Sigmoid colon (tissue), 7 donors: ENCODE data around the gene FMOD. TPM values are rescaled to one million over a fixed set of nuclear protein-coding genes. Genes with fewer than 3 reads are reported as not detected.

Experiments
- DNase-seq: peaks from one replicate; pipeline ENCODE4 v3.0.0-alpha.2; 2019
- H3K27ac ChIP-seq, 4 donors: fragments of 200-600 bp; sonication (generic); one replicate each; pipeline ENCODE4 v1.5.1; 2016 to 2019; ENCODE audit warnings: mild to moderate bottlenecking in 1 of 4
- H3K27me3 ChIP-seq, 3 donors: fragments of 200-600 bp; sonication (generic); one replicate each; pipeline ENCODE4 v1.5.1; 2019; ENCODE audit warnings: mild to moderate bottlenecking in 1 of 3
- H3K36me3 ChIP-seq, 4 donors: fragments of 200-600 bp; sonication (generic); one replicate each; pipeline ENCODE4 v1.5.1; 2016 to 2019
- H3K4me1 ChIP-seq, 4 donors: fragments of 200-600 bp; sonication (generic); one replicate each; pipeline ENCODE4 v1.5.1; 2017 to 2019
- H3K4me3 ChIP-seq, 4 donors: fragments of 200-600 bp; sonication (generic); one replicate each; pipeline ENCODE4 v1.5.1; 2017 to 2019; ENCODE audit warnings: mild to moderate bottlenecking in 2 of 4, moderate library complexity in 1 of 4
- H3K9me3 ChIP-seq, 4 donors: fragments of 200-600 bp in 3 of 4; sonication (generic) in 3 of 4; one replicate each; pipeline versions ENCODE4 v1.5.1 to v1.6.1; 2013 to 2019
- EP300 ChIP-seq, 4 donors: sonication (generic); formaldehyde crosslinking; IDR thresholded peaks; one replicate each; pipeline ENCODE4 v1.6.1; 2017; ENCODE audit warnings: antibody characterized with exemption in 4 of 4
- POLR2A ChIP-seq, 2 donors: fragments of 450-650 bp; IDR thresholded peaks; one replicate each; pipeline ENCODE4 v1.6.1; 2016; ENCODE audit warnings: antibody characterized with exemption in 2 of 2, mild to moderate bottlenecking in 2 of 2, moderate library complexity in 2 of 2
- POLR2AphosphoS5 ChIP-seq, 4 donors: sonication (generic); formaldehyde crosslinking; IDR thresholded peaks; one replicate each; pipeline ENCODE4 v1.6.1; 2017; ENCODE audit warnings: antibody characterized with exemption in 4 of 4
- WGBS, 2 donors: extraction: QIAGEN DNeasy Blood & Tissue Kit; methylation state at CpG; one replicate each; pipeline ENCODE4 v1.1.7; 2013; 5-methylcytosine and 5-hydroxymethylcytosine counted together
- intact Hi-C: fragments of 100-400 bp; cut with DNase I; formaldehyde crosslinking; loops from one replicate; pipeline ENCODE4 v1.15.1; 2023
- polyA plus RNA-seq, 3 donors: library from polyadenylated mRNA; stranded (reverse); fragments of 200-250 nt; gene quantifications; one replicate each; pipeline ENCODE4 v1.2.3, GENCODE V29; 2013
- total RNA-seq, 4 donors: library from RNA; depleted of rRNA; stranded (reverse); fragments of >200 nt; gene quantifications; one replicate each; pipeline ENCODE4 v1.1.0, GENCODE V29; 2016
- TF ChIP-seq, protein P1 (sequence below), 4 experiments: fragments of 450-650 bp in 3 of 4; fragments of 200-600 bp in 1 of 4; IDR thresholded peaks; one replicate each; pipeline ENCODE4 v1.5.1; 2016 to 2019; ENCODE audit warnings: antibody characterized with exemption in 4 of 4, mild to moderate bottlenecking in 3 of 4, moderate library complexity in 2 of 4
- donor health status: healthy with polysubstance abuse.
- donor health status: Bipolar disorder and iron deficiency.
- donor health status: healthy.

Gene FMOD
- total and polyA plus RNA-seq, 7 donors = 9.5 to 64.5 (median 32.9) TPM

DNA sequence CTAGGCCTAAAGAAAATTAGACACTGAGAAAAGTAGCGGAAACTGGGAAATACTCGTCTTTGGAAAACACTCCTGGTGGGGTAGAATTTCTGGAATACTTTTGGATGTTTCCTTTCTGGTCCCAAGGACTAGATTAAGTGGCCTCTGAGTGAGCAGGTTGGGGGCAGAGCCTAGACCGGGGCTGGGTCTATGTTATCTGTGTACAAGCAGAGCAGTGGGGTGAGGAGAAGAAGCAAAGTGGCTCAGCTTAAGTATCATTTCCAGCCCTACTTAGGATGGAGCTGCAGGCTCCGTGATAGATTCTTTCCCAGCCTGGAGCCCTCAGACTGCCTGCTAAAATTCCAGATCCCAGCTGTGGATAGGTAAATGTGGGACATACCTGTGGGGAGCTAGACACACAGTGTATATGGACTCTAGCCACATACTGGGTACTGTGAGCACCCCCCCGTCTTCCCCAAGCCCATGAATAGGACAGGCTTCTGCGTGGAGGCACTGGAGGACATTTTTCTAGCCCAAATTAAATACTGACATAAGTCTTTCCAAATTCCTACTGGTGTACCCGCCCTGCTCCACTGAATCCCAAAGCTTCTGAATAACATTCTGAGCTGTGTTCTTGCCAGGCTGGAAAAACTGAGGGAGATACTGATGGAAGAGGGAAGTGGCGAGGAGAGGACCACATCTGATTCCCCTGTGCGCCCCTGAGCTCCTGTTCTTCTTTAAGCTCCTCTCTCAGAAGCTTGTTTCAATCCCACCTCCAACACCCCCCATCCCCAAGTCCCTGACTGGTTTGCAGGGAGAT lies 6.8 kb downstream of the FMOD start:
- Histone ChIP-seq H3K36me3 (no peaks in the 10 kb centered on the region), H3K4me1 (peaks cover 0 to 19% (median 11%) of the 10 kb centered on the region in 4 donors), H3K4me3 (no peak overlapping the region), H3K9me3 (no peaks in the 10 kb centered on the region), H3K27ac (peak overlapping the region in 2 of 4 donors; percentile 19 to 23), H3K27me3 (no peaks in the 10 kb centered on the region)
- TF ChIP-seq, protein P1, sequence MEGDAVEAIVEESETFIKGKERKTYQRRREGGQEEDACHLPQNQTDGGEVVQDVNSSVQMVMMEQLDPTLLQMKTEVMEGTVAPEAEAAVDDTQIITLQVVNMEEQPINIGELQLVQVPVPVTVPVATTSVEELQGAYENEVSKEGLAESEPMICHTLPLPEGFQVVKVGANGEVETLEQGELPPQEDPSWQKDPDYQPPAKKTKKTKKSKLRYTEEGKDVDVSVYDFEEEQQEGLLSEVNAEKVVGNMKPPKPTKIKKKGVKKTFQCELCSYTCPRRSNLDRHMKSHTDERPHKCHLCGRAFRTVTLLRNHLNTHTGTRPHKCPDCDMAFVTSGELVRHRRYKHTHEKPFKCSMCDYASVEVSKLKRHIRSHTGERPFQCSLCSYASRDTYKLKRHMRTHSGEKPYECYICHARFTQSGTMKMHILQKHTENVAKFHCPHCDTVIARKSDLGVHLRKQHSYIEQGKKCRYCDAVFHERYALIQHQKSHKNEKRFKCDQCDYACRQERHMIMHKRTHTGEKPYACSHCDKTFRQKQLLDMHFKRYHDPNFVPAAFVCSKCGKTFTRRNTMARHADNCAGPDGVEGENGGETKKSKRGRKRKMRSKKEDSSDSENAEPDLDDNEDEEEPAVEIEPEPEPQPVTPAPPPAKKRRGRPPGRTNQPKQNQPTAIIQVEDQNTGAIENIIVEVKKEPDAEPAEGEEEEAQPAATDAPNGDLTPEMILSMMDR (IDR thresholded peaks at IDR 0.05) = no peak
- TF ChIP-seq POLR2AphosphoS5 (IDR thresholded peaks at IDR 0.05) (no peak), EP300 (IDR thresholded peaks at IDR 0.05) (no peak), POLR2A (IDR thresholded peaks at IDR 0.05) (no peak)
- DNase-seq = peak; percentile 41
- intact Hi-C loops = loop anchor here (10.0 kb wide), 1 partner anchor 361 kb away; no protein-coding TSS in a partner anchor
- WGBS, 2 donors = 88 to 89% methylated on average over 9 of the region's 9 CpGs

DNA sequence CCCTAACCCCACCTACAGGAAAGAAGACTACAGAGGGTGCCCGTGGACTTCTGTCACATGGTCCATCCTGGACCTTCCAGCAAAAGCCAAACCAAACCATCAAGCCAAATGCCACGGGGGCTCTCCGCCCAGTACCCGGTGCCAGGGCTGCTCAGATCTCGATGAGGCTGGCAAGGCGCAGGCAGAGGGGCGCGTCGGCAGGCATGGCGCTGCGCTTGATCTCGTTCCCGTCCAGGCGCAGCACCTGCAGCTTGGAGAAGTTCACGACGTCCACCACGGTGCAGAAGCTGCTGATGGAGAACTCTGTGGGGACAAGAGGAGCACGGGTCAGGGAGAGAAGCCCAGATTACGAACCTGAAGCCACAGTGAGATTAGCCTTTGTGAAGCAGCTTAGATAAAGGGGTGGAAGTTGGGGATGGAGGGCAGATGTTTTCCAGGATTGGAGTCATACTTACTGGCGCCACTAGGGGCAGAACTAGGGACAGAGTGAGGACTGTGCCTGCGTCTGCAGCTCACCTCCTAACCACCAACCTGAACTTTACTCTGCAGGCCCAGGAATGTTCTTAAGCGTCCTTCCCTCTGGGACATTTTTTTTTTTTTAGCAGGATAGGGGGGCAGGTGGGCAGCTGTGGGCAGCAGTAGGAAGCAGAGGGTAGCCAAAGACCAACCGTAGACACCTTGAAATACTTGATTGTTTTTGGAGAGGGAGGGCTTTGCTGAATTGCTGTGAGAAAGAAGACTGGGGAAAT lies 8.6 kb downstream of the FMOD start:
- peaks cover 0 to 19% (median 11%) of the 10 kb centered on the region in 4 donors for H3K4me1 ChIP-seq
- DNase-seq = peak; percentile 77
- intact Hi-C loops = loop anchor here (10.0 kb wide), 1 partner anchor 362 kb away; no protein-coding TSS in a partner anchor

DNA sequence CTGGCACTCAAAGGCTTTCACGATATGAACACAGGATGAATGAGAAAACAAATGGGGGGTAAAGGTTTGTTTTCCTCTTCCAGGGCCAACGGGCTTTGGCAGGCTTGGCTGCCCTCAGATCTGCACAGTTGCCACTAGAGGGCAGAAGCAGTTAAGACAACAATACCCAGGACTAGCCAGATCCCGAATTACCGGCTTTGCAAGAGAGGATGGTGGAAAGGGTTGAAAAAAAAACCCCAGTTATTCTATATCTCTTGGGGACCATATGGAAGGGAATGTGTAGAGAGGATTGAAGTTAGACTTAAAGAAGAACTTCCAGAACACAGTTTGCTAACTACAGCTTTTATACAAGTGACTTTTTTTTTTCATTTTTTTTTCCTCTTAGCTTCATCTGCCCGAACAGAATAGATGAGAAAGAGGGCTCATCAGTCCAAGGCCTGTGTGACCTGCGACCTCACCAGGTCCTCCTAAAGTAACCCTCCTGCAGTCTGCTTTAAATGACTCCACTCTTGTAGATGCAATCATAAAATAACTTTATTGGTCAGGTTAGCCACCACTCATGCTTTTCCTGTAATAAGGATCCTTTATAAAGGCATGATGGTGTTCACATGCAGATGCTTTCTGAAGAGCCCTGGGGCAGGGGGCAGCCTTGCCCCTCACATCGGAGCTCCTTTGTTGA lies 10.7 kb downstream of the FMOD start:
- no peak for TF ChIP-seq EP300 (IDR thresholded peaks at IDR 0.05)
- TF ChIP-seq, protein P1 (IDR thresholded peaks at IDR 0.05) = peak; percentile 82 to 90 (median 86)
- no peak for TF ChIP-seq POLR2A (IDR thresholded peaks at IDR 0.05)
- peak in 3 of 4 donors; percentile 11 to 50 (median 40) for TF ChIP-seq POLR2AphosphoS5 (IDR thresholded peaks at IDR 0.05)
- peak; percentile 89 for DNase-seq
- Histone ChIP-seq H3K27me3 (no peaks in the 10 kb centered on the region), H3K36me3 (no peaks in the 10 kb centered on the region), H3K27ac (no peak overlapping the region), H3K4me3 (no peak overlapping the region), H3K4me1 (peaks cover 0 to 15% (median 7%) of the 10 kb centered on the region in 4 donors), H3K9me3 (no peaks in the 10 kb centered on the region)
- intact Hi-C loops = loop anchor here (1.0 to 10.0 kb wide), 3 partner anchors 101 to 365 kb away; no protein-coding TSS in a partner anchor
- WGBS, 2 donors = 13 to 21% methylated on average over 7 of the region's 7 CpGs

More for the DNA sequence above, 8.6 kb downstream of the FMOD start:
- no peak overlapping the region for H3K27ac ChIP-seq
- H3K27me3 ChIP-seq = no peaks in the 10 kb centered on the region
- TF ChIP-seq, protein P1 (IDR thresholded peaks at IDR 0.05) = peak; percentile 58 to 78 (median 69)
- TF ChIP-seq POLR2AphosphoS5 (IDR thresholded peaks at IDR 0.05) (no peak), EP300 (IDR thresholded peaks at IDR 0.05) (no peak), POLR2A (IDR thresholded peaks at IDR 0.05) (no peak)
- H3K36me3 ChIP-seq = no peaks in the 10 kb centered on the region
- H3K9me3 ChIP-seq = no peaks in the 10 kb centered on the region
- no peak overlapping the region for H3K4me3 ChIP-seq
- 48 to 57% methylated on average over 23 of the region's 23 CpGs for WGBS, 2 donors

DNA sequence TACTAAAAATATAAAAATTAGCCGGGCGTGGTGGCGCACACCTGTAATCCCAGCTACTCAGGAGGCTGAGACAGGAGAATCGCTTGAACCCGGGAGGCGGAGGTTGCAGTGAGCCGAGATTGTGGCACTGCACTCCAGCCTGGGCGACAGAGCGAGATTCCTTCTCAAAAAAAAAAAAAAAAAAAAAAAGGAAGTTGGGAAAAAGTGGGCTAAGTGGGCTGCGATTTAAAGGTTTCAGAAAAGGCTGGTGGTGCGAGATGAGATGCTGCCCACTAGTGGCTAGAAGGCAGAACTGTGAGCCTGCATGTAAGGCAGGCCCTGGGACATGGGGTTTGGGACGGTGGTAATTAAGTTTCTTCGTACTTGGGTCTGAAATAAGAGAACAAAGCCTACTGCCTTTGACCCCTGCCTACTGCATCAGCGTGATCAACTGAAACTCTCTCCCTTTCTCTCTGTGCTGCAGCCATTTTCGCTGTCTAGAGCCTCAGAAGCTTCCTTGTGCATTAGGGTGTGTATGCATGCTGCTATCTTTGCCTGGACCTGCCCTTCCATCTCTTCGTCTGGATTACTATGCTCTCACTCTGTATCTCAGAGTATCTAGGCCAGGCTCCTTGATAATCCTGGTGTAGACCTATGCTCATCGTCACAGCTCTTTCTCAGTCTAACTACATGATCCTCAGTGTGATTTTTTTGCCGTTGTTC lies 12.4 kb downstream of the FMOD start:
- H3K27ac ChIP-seq = no peak overlapping the region
- H3K36me3 ChIP-seq = no peaks in the 10 kb centered on the region
- intact Hi-C loops = loop anchor here (1.0 kb wide), 1 partner anchor 65 kb away; no protein-coding TSS in a partner anchor
- DNase-seq = peak; percentile 81
- H3K4me3 ChIP-seq = no peak overlapping the region
- TF ChIP-seq POLR2AphosphoS5 (IDR thresholded peaks at IDR 0.05) (no peak), POLR2A (IDR thresholded peaks at IDR 0.05) (no peak), EP300 (IDR thresholded peaks at IDR 0.05) (no peak)
- TF ChIP-seq, protein P1 (IDR thresholded peaks at IDR 0.05) = peak; percentile 73 to 93 (median 89)
- H3K4me1 ChIP-seq = peaks cover 0 to 15% (median 7%) of the 10 kb centered on the region in 4 donors
- no peaks in the 10 kb centered on the region for H3K27me3 ChIP-seq
- 42 to 51% methylated on average over 18 of the region's 18 CpGs for WGBS, 2 donors
- no peaks in the 10 kb centered on the region for H3K9me3 ChIP-seq
